Measurements from ENCODE around the gene GAL3ST3.

- no peak for TF ChIP-seq GATA2 (IDR thresholded peaks at IDR 0.05; ENCODE audit: low read depth, low read length)
- no peak for TF ChIP-seq GATA3 (IDR thresholded peaks at IDR 0.05; ENCODE audit: low read depth, low read length)
Measured at GRCh38 chr11:66008468-66009101, 40.4 kb downstream of the GAL3ST3 start.
